Stomach (tissue), 4 donors: ENCODE data around the gene GPR143.

Source experiments
- CTCF ChIP-seq, 7 experiments: fragments of 450-650 bp in 4 of 7; fragments of 200-600 bp in 3 of 7; sonication (generic) in 3 of 7; IDR thresholded peaks; one replicate each; pipeline ENCODE4 v1.5.1; 2016 to 2019; ENCODE audit warnings: antibody characterized with exemption in 7 of 7, control low read depth in 2 of 7, mild to moderate bottlenecking in 1 of 7
- EP300 ChIP-seq: sonication (generic); formaldehyde crosslinking; IDR thresholded peaks from one replicate; pipeline ENCODE4 v1.6.1; 2017; ENCODE audit warnings: antibody characterized with exemption
- POLR2A ChIP-seq, 4 donors: fragments of 450-650 bp; IDR thresholded peaks; one replicate each; pipeline ENCODE4 v1.6.1; 2016; ENCODE audit warnings: antibody characterized with exemption in 4 of 4, control low read depth in 2 of 4, mild to moderate bottlenecking in 1 of 4, moderate library complexity in 1 of 4
- POLR2AphosphoS5 ChIP-seq, 3 donors: sonication (generic); formaldehyde crosslinking; IDR thresholded peaks; one replicate each; pipeline ENCODE4 v1.6.1; 2016; ENCODE audit warnings: antibody characterized with exemption in 3 of 3

GRCh38 chrX:9794495-9794894, 28.8 kb upstream of the GPR143 start:
- TF ChIP-seq CTCF (IDR thresholded peaks at IDR 0.05) (no peak), POLR2A (IDR thresholded peaks at IDR 0.05) (no peak), EP300 (no peak), POLR2AphosphoS5 (IDR thresholded peaks at IDR 0.05) (no peak)
